Retinal pigment epithelial cell (primary cell): Measurements from ENCODE around the gene TMEM132A.

ENCODE experiments used
- DNase-seq: peaks from one replicate; pipeline ENCODE4 v3.0.0-alpha.2; 2010; ENCODE audit warnings: low read depth
- H3K4me3 ChIP-seq: 2 replicates; pipeline ENCODE4 v1.5.1; 2011; ENCODE audit warnings: mild to moderate bottlenecking, low read length, control low read depth, moderate library complexity
- TF ChIP-seq, protein P1 (sequence below): conservative IDR thresholded peaks from 2 replicates; pipeline ENCODE4 v1.5.1; 2011; ENCODE audit warnings: low read depth, low read length, control low read depth, inconsistent platforms

Gene TMEM132A

DNA sequence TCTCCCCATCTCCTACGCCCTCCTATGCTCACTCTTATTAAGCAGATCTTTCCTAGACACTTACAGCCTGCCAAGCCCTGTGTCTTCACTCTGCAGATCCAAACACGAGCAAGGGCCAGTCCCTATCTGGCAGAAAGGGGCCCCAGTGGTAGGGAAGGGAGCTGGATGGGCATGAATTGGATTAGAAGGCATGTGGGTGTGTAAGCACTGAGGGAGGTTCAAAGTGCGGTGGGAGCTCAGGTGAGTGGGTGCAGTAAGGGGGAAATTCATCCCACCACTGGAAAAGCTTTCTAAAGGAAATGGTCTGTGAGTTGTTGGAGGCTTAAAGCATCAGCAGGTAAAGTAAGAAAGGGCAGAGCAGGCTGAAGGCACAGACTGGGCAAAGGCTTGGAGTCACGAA lies 5.5 kb downstream of the TMEM132A start:
- H3K4me3 ChIP-seq, result no peak overlapping the region
- DNase-seq, result no peak
- TF ChIP-seq, protein P1, sequence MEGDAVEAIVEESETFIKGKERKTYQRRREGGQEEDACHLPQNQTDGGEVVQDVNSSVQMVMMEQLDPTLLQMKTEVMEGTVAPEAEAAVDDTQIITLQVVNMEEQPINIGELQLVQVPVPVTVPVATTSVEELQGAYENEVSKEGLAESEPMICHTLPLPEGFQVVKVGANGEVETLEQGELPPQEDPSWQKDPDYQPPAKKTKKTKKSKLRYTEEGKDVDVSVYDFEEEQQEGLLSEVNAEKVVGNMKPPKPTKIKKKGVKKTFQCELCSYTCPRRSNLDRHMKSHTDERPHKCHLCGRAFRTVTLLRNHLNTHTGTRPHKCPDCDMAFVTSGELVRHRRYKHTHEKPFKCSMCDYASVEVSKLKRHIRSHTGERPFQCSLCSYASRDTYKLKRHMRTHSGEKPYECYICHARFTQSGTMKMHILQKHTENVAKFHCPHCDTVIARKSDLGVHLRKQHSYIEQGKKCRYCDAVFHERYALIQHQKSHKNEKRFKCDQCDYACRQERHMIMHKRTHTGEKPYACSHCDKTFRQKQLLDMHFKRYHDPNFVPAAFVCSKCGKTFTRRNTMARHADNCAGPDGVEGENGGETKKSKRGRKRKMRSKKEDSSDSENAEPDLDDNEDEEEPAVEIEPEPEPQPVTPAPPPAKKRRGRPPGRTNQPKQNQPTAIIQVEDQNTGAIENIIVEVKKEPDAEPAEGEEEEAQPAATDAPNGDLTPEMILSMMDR, result no peak

DNA sequence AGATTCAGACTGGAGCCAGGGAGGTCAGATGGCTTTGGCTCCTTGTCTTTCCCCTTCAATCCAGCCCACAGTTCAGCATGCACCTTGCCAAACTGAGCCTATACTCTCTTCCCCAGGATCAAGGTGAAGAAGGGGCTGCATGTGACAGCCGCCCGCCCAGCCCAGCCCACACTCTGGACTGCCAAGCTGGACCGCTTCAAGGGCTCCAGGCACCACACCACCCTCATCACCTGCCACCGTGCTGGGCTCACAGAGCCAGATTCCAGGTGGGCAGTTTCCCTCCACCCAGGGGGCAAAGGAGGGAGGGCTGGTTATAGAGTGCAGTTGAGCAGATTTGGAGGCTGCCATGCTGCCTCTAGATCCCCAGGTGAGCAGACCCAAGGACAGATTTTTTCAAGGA lies 6.1 kb downstream of the TMEM132A start:
- TF ChIP-seq, protein P1, result no peak

DNA sequence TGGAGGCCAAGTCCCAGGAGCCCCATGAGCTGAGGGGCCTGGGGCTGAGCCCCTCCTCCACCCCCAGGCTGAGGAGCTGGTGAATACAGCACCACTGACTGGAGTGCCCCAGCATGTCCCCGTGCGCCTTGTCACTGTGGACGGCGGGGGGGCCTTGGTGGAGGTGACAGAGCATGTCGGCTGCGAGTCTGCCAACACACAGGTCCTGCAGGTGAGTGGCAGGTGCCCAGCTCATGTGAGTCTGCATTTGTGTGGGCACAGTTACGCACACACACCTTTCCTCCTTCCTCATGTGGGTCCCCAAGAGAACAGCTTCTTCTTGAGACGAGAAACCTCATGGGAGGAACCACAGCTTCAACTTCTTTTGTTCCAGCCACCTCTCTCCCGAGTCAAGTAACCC lies 7.7 kb downstream of the TMEM132A start:
- H3K4me3 ChIP-seq, result no peak overlapping the region
- TF ChIP-seq, protein P1, result no peak
- no peak for DNase-seq

More for the DNA sequence above, 6.1 kb downstream of the TMEM132A start:
- DNase-seq, result no peak
- H3K4me3 ChIP-seq, result no peak overlapping the region

DNA sequence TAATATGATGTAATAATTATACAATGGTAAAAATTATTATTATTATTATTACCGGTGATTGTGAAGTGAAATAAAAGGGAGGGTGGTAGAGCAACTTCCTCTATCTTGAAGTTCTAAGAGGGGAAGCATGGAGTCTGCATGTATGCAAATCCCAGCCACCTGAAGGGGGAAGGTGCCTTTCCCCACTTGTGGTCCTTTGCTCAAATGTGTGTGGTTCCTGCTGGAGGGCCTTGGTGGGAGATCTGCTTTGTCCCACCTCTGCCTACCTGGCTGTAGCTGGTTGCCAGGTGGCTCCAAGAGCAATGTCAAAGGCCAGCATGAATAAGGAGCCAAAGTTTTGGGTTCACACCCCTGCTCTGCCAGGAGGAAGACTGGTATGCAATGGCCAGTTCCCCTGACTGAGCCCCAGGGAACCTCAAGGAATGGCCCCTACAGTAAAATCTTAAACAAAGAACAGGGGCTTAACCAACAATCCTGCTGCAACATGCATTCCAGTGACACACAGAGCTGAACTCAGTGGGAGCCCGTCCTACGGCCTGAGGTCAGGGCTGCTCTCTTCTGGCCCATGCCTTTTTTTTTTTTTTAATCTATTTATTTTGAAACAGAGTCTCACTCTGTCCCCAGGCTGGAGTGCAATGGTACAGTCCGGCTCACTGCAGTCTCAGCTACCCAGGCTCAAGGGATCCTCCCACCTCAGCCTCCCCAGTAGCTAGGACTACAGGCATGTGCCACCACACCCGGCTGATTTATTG lies 8.5 kb downstream of the TMEM132A start:
- H3K4me3 ChIP-seq, result no peak overlapping the region
- TF ChIP-seq, protein P1, result no peak
- no peak for DNase-seq

DNA sequence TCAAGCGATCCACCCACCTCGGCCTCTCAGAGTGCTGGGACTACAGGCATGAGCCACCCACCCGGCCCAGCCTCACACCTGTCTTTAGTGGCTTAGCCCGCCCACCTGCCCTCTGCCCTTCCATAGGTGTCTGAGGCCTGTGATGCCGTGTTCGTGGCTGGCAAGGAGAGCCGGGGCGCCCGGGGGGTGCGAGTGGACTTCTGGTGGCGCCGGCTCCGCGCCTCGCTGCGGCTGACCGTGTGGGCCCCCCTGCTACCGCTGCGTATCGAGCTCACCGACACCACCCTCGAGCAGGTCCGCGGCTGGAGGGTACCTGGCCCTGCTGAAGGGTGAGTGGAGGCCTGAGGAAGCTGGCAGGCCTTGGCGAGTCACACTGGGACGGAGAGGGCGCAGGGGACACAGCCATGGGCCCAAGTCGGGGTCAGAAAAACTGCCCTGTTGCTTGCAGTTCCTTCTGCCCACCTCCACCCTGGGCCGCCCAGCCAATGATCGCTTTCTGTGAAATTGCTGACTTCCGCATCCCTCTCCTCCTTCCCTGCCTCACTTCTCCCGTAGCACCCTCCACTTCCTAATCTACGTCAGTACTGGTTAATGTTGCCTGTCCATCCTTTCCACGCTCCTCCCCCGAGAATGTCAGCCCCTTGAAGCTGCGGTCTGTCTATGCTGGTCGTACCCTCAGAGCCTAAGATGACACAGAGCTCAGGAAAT lies 9.3 kb downstream of the TMEM132A start:
- DNase-seq, result no peak
- TF ChIP-seq, protein P1, result no peak
- H3K4me3 ChIP-seq, result no peak overlapping the region

DNA sequence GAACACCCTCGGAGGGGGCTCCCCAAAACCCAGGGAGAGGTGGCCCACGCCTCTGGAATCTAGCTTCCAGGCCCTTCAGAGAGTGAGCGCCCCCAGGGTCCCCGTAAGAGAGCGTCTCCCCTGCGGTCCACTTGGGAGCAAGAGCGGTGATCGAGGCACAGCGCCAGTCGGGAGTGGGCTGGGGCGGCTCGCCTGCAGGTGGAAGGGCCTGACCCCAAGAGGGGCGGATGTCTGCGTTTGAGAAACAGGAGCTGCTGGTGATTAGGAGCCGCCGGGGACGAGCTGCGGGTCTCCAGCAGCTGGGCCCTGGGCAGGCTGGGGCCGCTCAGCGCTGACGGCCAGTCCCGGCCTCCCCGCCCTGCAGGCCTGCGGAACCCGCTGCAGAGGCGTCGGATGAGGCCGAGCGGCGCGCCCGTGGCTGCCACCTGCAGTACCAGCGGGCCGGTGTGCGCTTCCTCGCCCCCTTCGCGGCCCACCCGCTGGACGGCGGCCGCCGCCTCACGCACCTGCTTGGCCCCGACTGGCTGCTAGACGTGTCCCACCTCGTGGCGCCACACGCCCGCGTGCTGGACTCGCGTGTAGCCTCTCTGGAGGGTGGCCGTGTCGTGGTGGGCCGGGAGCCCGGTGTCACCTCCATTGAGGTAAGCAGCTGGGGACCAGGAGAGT lies 10.0 kb downstream of the TMEM132A start:
- H3K4me3 ChIP-seq, result no peak overlapping the region
- TF ChIP-seq, protein P1, result no peak
- DNase-seq, result no peak
